Hepatocyte (in vitro differentiated cells): Measurements from ENCODE around the gene RBM18. TPM values are rescaled to one million over a fixed set of nuclear protein-coding genes. Genes with fewer than 3 reads are reported as not detected.

Source experiments
- DNase-seq: peaks from one replicate; pipeline ENCODE4 v3.0.0-alpha.2; 2016; ENCODE audit warnings: low spot score
- H2AFZ ChIP-seq: fragments of 200-600 bp; sonication (generic); 2 replicates; pipeline ENCODE4 v1.6.0; 2016; ENCODE audit warnings: antibody characterized with exemption, mild to moderate bottlenecking
- H3K27ac ChIP-seq: fragments of 200-600 bp; sonication (generic); 2 replicates; pipeline ENCODE4 v1.5.1; 2016; ENCODE audit warnings: mild to moderate bottlenecking
- H3K27me3 ChIP-seq: fragments of 200-600 bp; sonication (generic); 2 replicates; pipeline ENCODE4 v1.6.1; 2016
- H3K36me3 ChIP-seq: fragments of 200-600 bp; sonication (generic); replicated peaks from 2 replicates; pipeline ENCODE4 v1.5.1; 2016; ENCODE audit warnings: low read depth; ENCODE audit not compliant: insufficient read depth
- H3K4me1 ChIP-seq: fragments of 200-600 bp; sonication (generic); 2 replicates; pipeline ENCODE4 v1.5.1; 2016; ENCODE audit warnings: mild to moderate bottlenecking, moderate library complexity; ENCODE audit not compliant: insufficient read depth
- H3K4me2 ChIP-seq: fragments of 200-600 bp; sonication (generic); 2 replicates; pipeline ENCODE4 v1.6.0; 2016
- H3K4me3 ChIP-seq: fragments of 200-600 bp; sonication (generic); 2 replicates; pipeline ENCODE4 v1.5.1; 2016; ENCODE audit warnings: mild to moderate bottlenecking
- H3K79me2 ChIP-seq: fragments of 200-600 bp; sonication (generic); 2 replicates; pipeline ENCODE4 v1.6.0; 2017; ENCODE audit warnings: mild to moderate bottlenecking
- H3K9me2 ChIP-seq: fragments of 200-600 bp; sonication (generic); replicated peaks from 2 replicates; pipeline ENCODE4 v1.6.0; 2017; ENCODE audit warnings: mild to moderate bottlenecking; ENCODE audit not compliant: insufficient read depth
- H3K9me3 ChIP-seq: fragments of 200-600 bp; sonication (generic); 2 replicates; pipeline ENCODE4 v1.5.1; 2016; ENCODE audit warnings: low read depth, mild to moderate bottlenecking
- H4K20me1 ChIP-seq: fragments of 200-600 bp; sonication (generic); 2 replicates; pipeline ENCODE4 v1.6.0; 2016; ENCODE audit warnings: mild to moderate bottlenecking; ENCODE audit not compliant: insufficient read depth, poor library complexity, severe bottlenecking
- EZH2 ChIP-seq: fragments of 200-600 bp; sonication (generic); IDR thresholded peaks from 2 replicates; pipeline ENCODE4 v1.6.1; 2016; ENCODE audit warnings: antibody characterized with exemption, mild to moderate bottlenecking, borderline replicate concordance
- EZH2phosphoT487 ChIP-seq: fragments of 200-600 bp; sonication (generic); IDR thresholded peaks from one replicate; pipeline ENCODE4 v1.6.1; 2018; ENCODE audit warnings: antibody characterized with exemption, mild to moderate bottlenecking, low read depth, moderate library complexity; ENCODE audit not compliant: unreplicated experiment, severe bottlenecking
- WGBS: methylation state at CpG from one replicate; pipeline ENCODE4 v1.1.6; 2016; ENCODE audit warnings: low lambda C conversion rate; ENCODE audit errors: missing lambda C conversion rate; 5-methylcytosine and 5-hydroxymethylcytosine counted together
- polyA plus RNA-seq: library from polyadenylated mRNA; unstranded; fragments of >200 nt; fragmentation: Nextera tagmentation; extraction: Ambion mirVana; gene quantifications from 2 replicates; pipeline ENCODE4 v1.2.1, GENCODE V29; 2016
- total RNA-seq: library from RNA; depleted of rRNA; stranded (reverse); fragments of >200 nt; gene quantifications from 2 replicates; pipeline ENCODE4 v1.2.3, GENCODE V29; 2014
- TF ChIP-seq, protein P1 (sequence below): fragments of 200-600 bp; sonication (generic); IDR thresholded peaks from 2 replicates; pipeline ENCODE4 v1.5.1; 2016; ENCODE audit warnings: antibody characterized with exemption, mild to moderate bottlenecking; ENCODE audit not compliant: poor library complexity

The RBM18 gene
- total and polyA plus RNA-seq, 2 experiments from 2014 or later = 15.9 to 22.0 TPM

DNA sequence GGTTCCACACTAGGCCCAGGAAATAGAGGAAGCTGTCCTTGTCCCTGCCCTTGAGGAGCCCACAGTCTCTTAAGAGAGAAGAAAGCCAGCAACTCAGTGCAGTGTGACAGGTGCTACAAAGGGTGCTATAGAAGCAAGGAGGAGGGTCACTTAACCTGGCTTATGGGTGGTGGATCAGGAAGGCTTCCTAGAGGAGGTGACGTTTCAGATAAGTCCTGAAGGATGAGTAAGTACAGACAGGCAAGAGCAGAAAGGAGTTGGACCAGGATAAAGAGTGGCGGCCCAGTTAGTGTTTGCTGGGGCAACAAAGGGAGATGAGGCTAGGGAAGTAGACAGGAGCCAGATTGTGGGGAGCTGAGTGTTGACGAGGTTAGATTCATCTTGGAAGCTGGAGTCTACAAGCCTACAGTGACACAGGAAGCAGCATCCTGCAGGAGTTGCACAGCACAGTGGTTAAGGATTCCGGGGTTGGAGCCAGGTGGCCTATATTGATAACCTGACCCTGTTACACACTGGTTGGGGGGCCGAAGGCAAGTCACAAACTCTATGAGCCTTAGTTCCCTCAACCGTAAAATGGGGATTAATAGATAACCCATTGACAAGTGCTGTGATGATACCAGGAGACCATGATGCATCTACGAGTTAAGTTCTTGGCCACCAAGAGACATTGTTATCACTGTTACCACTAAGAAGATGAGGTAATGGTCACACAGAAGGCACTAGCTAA is 30.5 kb downstream of the RBM18 start:
- TF ChIP-seq EZH2 = no peak
- TF ChIP-seq EZH2phosphoT487 = no peak
- TF ChIP-seq, protein P1, sequence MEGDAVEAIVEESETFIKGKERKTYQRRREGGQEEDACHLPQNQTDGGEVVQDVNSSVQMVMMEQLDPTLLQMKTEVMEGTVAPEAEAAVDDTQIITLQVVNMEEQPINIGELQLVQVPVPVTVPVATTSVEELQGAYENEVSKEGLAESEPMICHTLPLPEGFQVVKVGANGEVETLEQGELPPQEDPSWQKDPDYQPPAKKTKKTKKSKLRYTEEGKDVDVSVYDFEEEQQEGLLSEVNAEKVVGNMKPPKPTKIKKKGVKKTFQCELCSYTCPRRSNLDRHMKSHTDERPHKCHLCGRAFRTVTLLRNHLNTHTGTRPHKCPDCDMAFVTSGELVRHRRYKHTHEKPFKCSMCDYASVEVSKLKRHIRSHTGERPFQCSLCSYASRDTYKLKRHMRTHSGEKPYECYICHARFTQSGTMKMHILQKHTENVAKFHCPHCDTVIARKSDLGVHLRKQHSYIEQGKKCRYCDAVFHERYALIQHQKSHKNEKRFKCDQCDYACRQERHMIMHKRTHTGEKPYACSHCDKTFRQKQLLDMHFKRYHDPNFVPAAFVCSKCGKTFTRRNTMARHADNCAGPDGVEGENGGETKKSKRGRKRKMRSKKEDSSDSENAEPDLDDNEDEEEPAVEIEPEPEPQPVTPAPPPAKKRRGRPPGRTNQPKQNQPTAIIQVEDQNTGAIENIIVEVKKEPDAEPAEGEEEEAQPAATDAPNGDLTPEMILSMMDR = no peak
- Histone ChIP-seq H3K27ac (no peak overlapping the region), H3K79me2 (no peaks in the 10 kb centered on the region), H3K9me2 (no peaks in the 10 kb centered on the region), H4K20me1 (no peaks in the 10 kb centered on the region), H3K27me3 (peaks cover 54% of the 10 kb centered on the region), H3K4me3 (no peak overlapping the region), H3K4me1 (no peaks in the 10 kb centered on the region), H2AFZ (no peak overlapping the region), H3K4me2 (no peak overlapping the region), H3K36me3 (no peaks in the 10 kb centered on the region), H3K9me3 (no peaks in the 10 kb centered on the region)
- no peak for DNase-seq
- WGBS = 87% methylated on average over 7 of the region's 7 CpGs

DNA sequence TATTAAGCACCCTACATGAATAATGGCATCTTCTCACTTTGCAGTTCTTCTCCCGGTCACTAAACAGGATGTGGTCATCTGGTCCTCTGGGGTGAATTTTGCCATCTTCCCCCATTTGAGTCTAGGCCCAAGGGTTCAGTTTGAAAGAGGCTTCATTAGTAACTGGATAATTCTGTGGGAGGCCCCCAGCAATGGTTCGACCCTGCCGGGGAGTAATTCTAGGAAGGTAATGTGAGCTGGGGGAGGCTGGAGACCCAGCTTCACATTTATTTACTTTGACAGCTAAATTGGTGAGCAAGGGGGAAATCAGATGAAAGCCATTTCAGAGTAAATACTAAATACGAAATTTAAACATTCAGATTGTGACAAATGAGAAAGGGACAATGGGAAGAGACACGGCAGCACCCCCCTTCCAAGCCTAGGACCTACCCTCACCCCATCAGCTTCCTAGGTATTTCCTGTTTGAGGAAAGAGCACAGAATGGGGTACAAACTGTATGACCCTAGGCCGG is 31.8 kb downstream of the RBM18 start:
- Histone ChIP-seq H3K4me1 (peaks cover 7% of the 10 kb centered on the region), H3K4me3 (no peak overlapping the region), H2AFZ (no peak overlapping the region), H3K9me2 (no peaks in the 10 kb centered on the region), H3K27me3 (peaks cover 65% of the 10 kb centered on the region), H3K79me2 (no peaks in the 10 kb centered on the region), H3K27ac (no peak overlapping the region), H3K9me3 (no peaks in the 10 kb centered on the region), H3K36me3 (no peaks in the 10 kb centered on the region), H4K20me1 (no peaks in the 10 kb centered on the region), H3K4me2 (no peak overlapping the region)
- DNase-seq = no peak
- TF ChIP-seq EZH2 (no peak), EZH2phosphoT487 (no peak)
- 63% methylated on average over 6 of the region's 6 CpGs for WGBS

DNA sequence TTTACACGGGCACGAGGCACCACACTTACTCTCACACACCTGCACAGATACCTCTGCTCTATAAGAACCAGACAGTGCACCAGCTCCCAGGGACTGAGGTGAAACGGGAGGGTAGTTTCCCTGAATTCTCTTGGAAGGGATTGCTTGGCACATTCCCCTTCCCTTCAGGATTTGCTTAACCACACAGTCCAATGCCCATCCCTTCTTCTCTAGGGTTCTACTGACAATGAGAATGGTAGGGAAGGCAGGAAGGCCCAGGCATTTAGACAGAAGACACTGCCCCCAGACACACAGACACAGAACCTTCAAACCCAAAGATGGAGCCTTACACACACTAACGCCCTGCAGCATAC is 35.2 kb downstream of the RBM18 start:
- 49% methylated on average over 4 of the region's 4 CpGs for WGBS
- Histone ChIP-seq H3K27me3 (peaks cover 95% of the 10 kb centered on the region), H3K4me2 (peak overlapping the region; percentile 95)

More for the DNA sequence above, 35.2 kb downstream of the RBM18 start:
- H3K4me3 ChIP-seq = no peak overlapping the region
- H3K27ac ChIP-seq = no peak overlapping the region
- no peak for DNase-seq
- H2AFZ ChIP-seq = no peak overlapping the region
- H3K9me2 ChIP-seq = no peaks in the 10 kb centered on the region
- H3K36me3 ChIP-seq = no peaks in the 10 kb centered on the region
- H3K79me2 ChIP-seq = no peaks in the 10 kb centered on the region
- H3K9me3 ChIP-seq = no peaks in the 10 kb centered on the region
- H4K20me1 ChIP-seq = no peaks in the 10 kb centered on the region
- TF ChIP-seq, protein P1 = no peak
- TF ChIP-seq EZH2 = peak; percentile 46
- TF ChIP-seq EZH2phosphoT487 = peak; percentile 34
- H3K4me1 ChIP-seq = peaks cover 15% of the 10 kb centered on the region
